ENCODE measurements around the gene ABR. TPM values are rescaled to one million over a fixed set of nuclear protein-coding genes. Genes with fewer than 3 reads are reported as not detected.

Gene ABR
- total and polyA plus RNA-seq, 7 donors: 30.4 to 146 (median 79.3) TPM

GRCh38 chr17:1108765-1109605 lies 70.8 kb downstream of the ABR start:
- WGBS, 2 donors: 1% methylated on average over 103 of the region's 103 CpGs
- Histone ChIP-seq H3K9me3 (no peaks in the 10 kb centered on the region), H3K27ac (peak overlapping the region; percentile 89 to 93 (median 90)), H3K36me3 (no peaks in the 10 kb centered on the region), H3K27me3 (no peaks in the 10 kb centered on the region), H3K4me1 (peaks cover 0 to 64% (median 52%) of the 10 kb centered on the region in 4 donors), H3K4me3 (peak overlapping the region; percentile 66 to 80 (median 76))
- intact Hi-C loops (cut with DNase I): no loop called here
- TF ChIP-seq CTCF (IDR thresholded peaks at IDR 0.05): no peak
- peak in 3 of 4 donors; percentile 2 to 51 (median 45) for TF ChIP-seq POLR2AphosphoS5 (IDR thresholded peaks at IDR 0.05)
- no peak for TF ChIP-seq EP300 (IDR thresholded peaks at IDR 0.05)
- peak; percentile 80 for DNase-seq

GRCh38 chr17:1108478-1108764 lies 71.4 kb downstream of the ABR start:
- Histone ChIP-seq H3K27ac (peak overlapping the region; percentile 89 to 93 (median 90)), H3K27me3 (no peaks in the 10 kb centered on the region), H3K4me1 (peaks cover 0 to 67% (median 53%) of the 10 kb centered on the region in 4 donors), H3K36me3 (no peaks in the 10 kb centered on the region), H3K4me3 (peak overlapping the region; percentile 66 to 80 (median 76)), H3K9me3 (no peaks in the 10 kb centered on the region)
- intact Hi-C loops (cut with DNase I): no loop called here
- DNase-seq: no peak
- no peak for TF ChIP-seq POLR2A (IDR thresholded peaks at IDR 0.05)
- TF ChIP-seq POLR2AphosphoS5 (IDR thresholded peaks at IDR 0.05): no peak
- no peak for TF ChIP-seq EP300 (IDR thresholded peaks at IDR 0.05)
- TF ChIP-seq CTCF (IDR thresholded peaks at IDR 0.05): no peak
- WGBS, 2 donors: 1 to 5% methylated on average over 16 of the region's 16 CpGs

- peaks cover 0 to 67% (median 53%) of the 10 kb centered on the region in 4 donors for H3K4me1 ChIP-seq
- no peaks in the 10 kb centered on the region for H3K27me3 ChIP-seq
- DNase-seq: no peak
- TF ChIP-seq EP300 (IDR thresholded peaks at IDR 0.05) (no peak), POLR2AphosphoS5 (IDR thresholded peaks at IDR 0.05) (no peak), POLR2A (IDR thresholded peaks at IDR 0.05) (no peak), CTCF (IDR thresholded peaks at IDR 0.05) (no peak)
- intact Hi-C loops (cut with DNase I): no loop called here
- no peaks in the 10 kb centered on the region for H3K9me3 ChIP-seq
- WGBS, 2 donors: 11 to 62% methylated on average over 24 of the region's 24 CpGs
- H3K36me3 ChIP-seq: no peaks in the 10 kb centered on the region
- H3K4me3 ChIP-seq: peak overlapping the region; percentile 66 to 80 (median 76)
- peak overlapping the region; percentile 89 to 93 (median 90) for H3K27ac ChIP-seq
Measured at GRCh38 chr17:1107777-1108477, 71.9 kb downstream of the ABR start.

GRCh38 chr17:1107083-1107776 lies 72.6 kb downstream of the ABR start:
- intact Hi-C loops (cut with DNase I): no loop called here
- H3K27ac ChIP-seq: peak overlapping the region; percentile 89 to 93 (median 90)
- peaks cover 0 to 67% (median 53%) of the 10 kb centered on the region in 4 donors for H3K4me1 ChIP-seq

More at GRCh38 chr17:1107083-1107776, 72.6 kb downstream of the ABR start:
- H3K27me3 ChIP-seq: no peaks in the 10 kb centered on the region
- H3K9me3 ChIP-seq: no peaks in the 10 kb centered on the region
- H3K4me3 ChIP-seq: peak overlapping the region in 1 of 4 donors; percentile 72
- WGBS, 2 donors: 23 to 74% methylated on average over 20 of the region's 20 CpGs
- no peak for DNase-seq
- TF ChIP-seq POLR2AphosphoS5 (IDR thresholded peaks at IDR 0.05) (no peak), CTCF (IDR thresholded peaks at IDR 0.05) (no peak), POLR2A (IDR thresholded peaks at IDR 0.05) (no peak), EP300 (IDR thresholded peaks at IDR 0.05) (no peak)
- no peaks in the 10 kb centered on the region for H3K36me3 ChIP-seq
